B cell (primary cell): Measurements from ENCODE around the gene ST6GALNAC2. TPM values are rescaled to one million over a fixed set of nuclear protein-coding genes. Genes with fewer than 3 reads are reported as not detected.
"Not testable (repeated sequence)": the region's sequence is repeated elsewhere in the genome, so short reads cannot be mapped to it uniquely, and the experiment has no call there.

Experiments
- ATAC-seq: fragments of 200-7000 bp; cut with Tn5 transposase; one replicate; pipeline ENCODE4 v1.10.0; 2021; ENCODE audit warnings: low read depth, mild to moderate bottlenecking, moderate number of reproducible peaks, moderate library complexity
- CTCF ChIA-PET: fragments of 350-600 bp; sonication (Branson Sonifier 250); formaldehyde crosslinking; loops from one replicate; lab custom pipeline; 2021; ENCODE audit warnings: antibody characterized with exemption, inconsistent platforms; lab: Charles Lee
- POLR2A ChIA-PET: fragments of 350-600 bp; sonication (Branson Sonifier 250); formaldehyde crosslinking; loops from one replicate; lab custom pipeline; 2021; ENCODE audit warnings: antibody characterized with exemption; lab: Charles Lee
- DNase-seq: peaks from one replicate; pipeline ENCODE4 v3.0.0; 2013
- H2AFZ ChIP-seq: 2 replicates; pipeline ENCODE4 v1.6.1; 2012; ENCODE audit warnings: mild to moderate bottlenecking, low read depth, low read length; ENCODE audit not compliant: insufficient read depth, poor library complexity, severe bottlenecking
- H3K27ac ChIP-seq, 2 donors: 1 replicate in 1 of 2; 2 replicates in 1 of 2; pipeline ENCODE4 v1.5.1; 2012 to 2013; ENCODE audit warnings: low read length in 2 of 2, mild to moderate bottlenecking in 2 of 2, moderate library complexity in 1 of 2
- H3K27me3 ChIP-seq, 4 experiments: fragments of 200-600 bp in 1 of 4; sonication (generic) in 1 of 4; replicated peaks in 1 of 4; 1 replicate in 2 of 4; 2 replicates in 2 of 4; pipeline versions ENCODE4 v1.6.1 to v1.7.0; 2013 to 2016; ENCODE audit warnings: low read length in 3 of 4, mild to moderate bottlenecking in 2 of 4, mixed read lengths in 1 of 4, moderate library complexity in 1 of 4; ENCODE audit not compliant: insufficient read depth in 4 of 4, control insufficient read depth in 3 of 4; ENCODE audit errors: control extremely low read depth in 1 of 4
- H3K36me3 ChIP-seq, 2 experiments: replicated peaks in 1 of 2; 1 replicate in 1 of 2; 2 replicates in 1 of 2; pipeline versions ENCODE4 v1.6.1 to v1.7.1; 2013; ENCODE audit warnings: low read length in 1 of 2; ENCODE audit not compliant: insufficient read depth in 2 of 2, control insufficient read depth in 1 of 2; ENCODE audit errors: control extremely low read depth in 1 of 2, extremely low read depth in 1 of 2
- H3K4me1 ChIP-seq, 2 donors: fragments of 200-600 bp in 1 of 2; sonication (generic) in 1 of 2; 1 replicate in 1 of 2; 2 replicates in 1 of 2; pipeline versions ENCODE4 v1.5.1 to v1.6.1; 2013 to 2017; ENCODE audit warnings: low read length in 2 of 2; ENCODE audit not compliant: control insufficient read depth in 2 of 2, insufficient read depth in 2 of 2
- H3K4me2 ChIP-seq: replicated peaks from 2 replicates; pipeline ENCODE3; 2012; ENCODE audit warnings: mild to moderate bottlenecking, low read depth, low read length; ENCODE audit not compliant: poor library complexity, severe bottlenecking
- H3K4me3 ChIP-seq, 5 experiments: fragments of 200-600 bp in 1 of 5; sonication (generic) in 1 of 5; 1 replicate in 3 of 5; 2 replicates in 2 of 5; pipeline versions ENCODE4 v1.5.1 to v1.7.0; 2011 to 2016; ENCODE audit warnings: low read length in 4 of 5, mild to moderate bottlenecking in 4 of 5, low read depth in 2 of 5, control low read depth in 1 of 5, moderate library complexity in 1 of 5; ENCODE audit not compliant: insufficient read depth in 1 of 5; ENCODE audit errors: control extremely low read depth in 1 of 5, extremely low read depth in 1 of 5
- H3K79me2 ChIP-seq: fragments of 200-600 bp; sonication (generic); one replicate; pipeline ENCODE4 v1.6.0; 2016; ENCODE audit warnings: low read length; ENCODE audit not compliant: control insufficient read depth, insufficient read depth
- H3K9ac ChIP-seq: fragments of 200-600 bp; sonication (generic); 2 replicates; pipeline ENCODE4 v1.6.1; 2017; ENCODE audit warnings: mild to moderate bottlenecking, low read length, moderate library complexity
- H3K9me3 ChIP-seq, 3 donors: one replicate each; pipeline versions ENCODE4 v1.6.1 to v1.7.1; 2013; ENCODE audit warnings: low read length in 2 of 3; ENCODE audit not compliant: control insufficient read depth in 2 of 3, insufficient read depth in 1 of 3; ENCODE audit errors: control extremely low read depth in 1 of 3
- H4K20me1 ChIP-seq: 2 replicates; pipeline ENCODE4 v1.6.0; 2012; ENCODE audit warnings: mild to moderate bottlenecking, low read length; ENCODE audit not compliant: insufficient read depth, control insufficient read depth, poor library complexity, severe bottlenecking
- H3K27ac Mint-ChIP-seq: one replicate; pipeline ENCODE4 v1.8.0; 2021; ENCODE audit warnings: mixed read lengths
- H3K27me3 Mint-ChIP-seq: one replicate; pipeline ENCODE4 v1.8.0; 2021; ENCODE audit warnings: mixed read lengths
- H3K4me1 Mint-ChIP-seq: one replicate; pipeline ENCODE4 v1.8.0; 2021; ENCODE audit warnings: mixed read lengths
- H3K4me3 Mint-ChIP-seq: one replicate; pipeline ENCODE4 v1.8.0; 2021; ENCODE audit warnings: mixed read lengths
- H3K9me3 Mint-ChIP-seq: one replicate; pipeline ENCODE4 v1.8.0; 2022; ENCODE audit warnings: mixed read lengths; ENCODE audit not compliant: insufficient read depth
- CTCF ChIP-seq: fragments of 200-600 bp; IDR thresholded peaks from one replicate; pipeline ENCODE4 v1.8.0; 2022; ENCODE audit warnings: antibody characterized with exemption, mild to moderate bottlenecking
- EZH2 ChIP-seq: IDR thresholded peaks from 2 replicates; pipeline ENCODE4 v1.6.1; 2012; ENCODE audit warnings: borderline replicate concordance, low read depth, mild to moderate bottlenecking, moderate library complexity, low read length; ENCODE audit not compliant: insufficient read depth, poor library complexity, severe bottlenecking
- WGBS: methylation state at CpG from one replicate; pipeline ENCODE4 v1.1.5; 2013; ENCODE audit warnings: missing lambda C conversion rate; ENCODE audit not compliant: insufficient coverage; 5-methylcytosine and 5-hydroxymethylcytosine counted together
- intact Hi-C: fragments of 100-400 bp; cut with micrococcal nuclease; formaldehyde crosslinking; loops from one replicate; pipeline ENCODE4 v1.10.0; 2022
- polyA plus RNA-seq: library from polyadenylated mRNA; depleted of rRNA; stranded (reverse); fragments of >200 nt; gene quantifications from 2 replicates; pipeline ENCODE4 v1.2.3, GENCODE V29; 2012
- total RNA-seq, 2 donors: library from RNA; stranded (reverse); fragments of 120-200 nt in 1 of 2; gene quantifications; 1 replicate in 1 of 2; 2 replicates in 1 of 2; pipeline versions ENCODE4 v1.2.3 to v1.2.4, GENCODE V29; 2013 to 2022

The ST6GALNAC2 gene
- total and polyA plus RNA-seq, 2 donors (not counting 1 experiment from before 2014, with no cell fraction given): 0.58 to 2.7 TPM

- Mint-ChIP-seq H3K4me1 (peaks cover 29% of the 10 kb centered on the region), H3K27me3 (peaks cover 3% of the 10 kb centered on the region), H3K9me3 (no peaks in the 10 kb centered on the region), H3K4me3 (peak overlapping the region; percentile 61), H3K27ac (peak overlapping the region; percentile 78)
- peaks cover 0 to 11% (median 1%) of the 10 kb centered on the region in 4 experiments for H3K27me3 ChIP-seq
- peaks cover 20 to 31% of the 10 kb centered on the region in 2 donors for H3K4me1 ChIP-seq
- no peaks in the 10 kb centered on the region for H3K36me3 ChIP-seq
- intact Hi-C loops: loop anchor here (1.0 to 2.0 kb wide), 3 partner anchors 24 to 191 kb away; no protein-coding TSS in a partner anchor
- no peak overlapping the region for H3K4me3 ChIP-seq
- peak; percentile 89 for DNase-seq
- ATAC-seq: peak; percentile 51
- H3K9ac ChIP-seq: no peak overlapping the region
- H4K20me1 ChIP-seq: no peaks in the 10 kb centered on the region
- no peaks in the 10 kb centered on the region for H3K9me3 ChIP-seq
- ChIA-PET CTCF (interaction anchor here (0.6 to 7.5 kb wide), 35 partner anchors 10 to 531 kb away, joined by 3 to 156 read pairs (median 6); partner anchors contain the start of genes CYGB, MXRA7, PRCD and ST6GALNAC2), POLR2A (interaction anchor here (0.6 to 1.1 kb wide), 2 partner anchors 23 to 83 kb away, joined by 3 read pairs; no protein-coding TSS in a partner anchor)
- 10% methylated on average over 29 of the region's 35 CpGs for WGBS
- H3K79me2 ChIP-seq: no peaks in the 10 kb centered on the region
- peak overlapping the region; percentile 48 for H2AFZ ChIP-seq
- H3K4me2 ChIP-seq: peak overlapping the region; percentile 60
- TF ChIP-seq EZH2 (no peak), CTCF (peak; percentile 99)
- no peak overlapping the region for H3K27ac ChIP-seq
Observed at GRCh38 chr17:76523084-76524037, 62.3 kb downstream of the ST6GALNAC2 start.

- H3K4me2 ChIP-seq, H3K4me3 ChIP-seq, H3K27ac Mint-ChIP-seq, H3K9ac ChIP-seq, H3K27ac ChIP-seq, H3K9me3 ChIP-seq, H3K27me3 Mint-ChIP-seq, H3K36me3 ChIP-seq, H3K4me3 Mint-ChIP-seq, H2AFZ ChIP-seq, H3K79me2 ChIP-seq, POLR2A ChIA-PET, H3K9me3 Mint-ChIP-seq, ATAC-seq, H4K20me1 ChIP-seq, DNase-seq: not testable (repeated sequence)
- Histone ChIP-seq H3K27me3 (peaks cover 0 to 11% (median 1%) of the 10 kb centered on the region in 4 experiments), H3K4me1 (peaks cover 10 to 17% of the 10 kb centered on the region in 2 donors)
- intact Hi-C loops: loop anchor here (2.0 kb wide), 1 partner anchor 193 kb away; no protein-coding TSS in a partner anchor
- CTCF ChIA-PET: interaction anchor here (1.6 to 7.5 kb wide), 9 partner anchors 12 to 193 kb away, joined by 3 to 156 read pairs (median 23); partner anchors contain the start of gene MXRA7
- peaks cover 23% of the 10 kb centered on the region for H3K4me1 Mint-ChIP-seq
- WGBS: 92% methylated on average over 10 of the region's 10 CpGs
Observed at GRCh38 chr17:76521683-76522082, 64.0 kb downstream of the ST6GALNAC2 start.
